Keratinocyte (primary cell): ENCODE data around the gene COL6A1. TPM values are rescaled to one million over a fixed set of nuclear protein-coding genes. Genes with fewer than 3 reads are reported as not detected.

ENCODE experiments used
- DNase-seq: peaks from one replicate; pipeline ENCODE4 v3.0.0-alpha.2; 2011; ENCODE audit warnings: low read depth, missing footprints, low spot score
- FAIRE-seq: peaks from 2 replicates; lab custom pipeline; 2011; peaks lifted over from hg19 to GRCh38; lab: Jason Lieb, UNC
- H2AFZ ChIP-seq: 2 replicates; pipeline ENCODE4 v1.6.0; 2012; ENCODE audit warnings: low read length, control low read depth, inconsistent platforms; ENCODE audit not compliant: control insufficient read depth
- H3K27ac ChIP-seq: 2 replicates; pipeline ENCODE4 v1.5.1; 2011; ENCODE audit warnings: low read length; ENCODE audit not compliant: control insufficient read depth, insufficient read depth
- H3K27me3 ChIP-seq: 3 replicates; pipeline ENCODE4 v1.6.0; 2011; ENCODE audit warnings: low read length; ENCODE audit not compliant: control insufficient read depth, insufficient read depth; ENCODE audit errors: extremely low read depth
- H3K36me3 ChIP-seq, 2 experiments: 2 replicates in 1 of 2; 3 replicates in 1 of 2; pipeline ENCODE4 v1.5.1; 2011; ENCODE audit warnings: low read length in 2 of 2, mild to moderate bottlenecking in 1 of 2; ENCODE audit not compliant: control insufficient read depth in 2 of 2, insufficient read depth in 2 of 2; ENCODE audit errors: extremely low read depth in 1 of 2
- H3K4me1 ChIP-seq: 3 replicates; pipeline ENCODE4 v1.5.1; 2011; ENCODE audit warnings: low read length; ENCODE audit not compliant: control insufficient read depth, insufficient read depth; ENCODE audit errors: extremely low read depth
- H3K4me2 ChIP-seq: 3 replicates; pipeline ENCODE4 v1.6.0; 2011; ENCODE audit warnings: low read depth, low read length; ENCODE audit not compliant: control insufficient read depth, insufficient read depth; ENCODE audit errors: extremely low read depth
- H3K4me3 ChIP-seq, 3 experiments: fragments of 200-600 bp in 1 of 3; sonication (generic) in 1 of 3; 2 replicates in 2 of 3; 3 replicates in 1 of 3; pipeline ENCODE4 v1.5.1; 2011 to 2016; ENCODE audit warnings: low read length in 3 of 3, mild to moderate bottlenecking in 3 of 3, control low read depth in 2 of 3, inconsistent platforms in 1 of 3, low read depth in 1 of 3, mixed read lengths in 1 of 3, mixed run types in 1 of 3, moderate library complexity in 1 of 3; ENCODE audit not compliant: control insufficient read depth in 2 of 3, insufficient read depth in 2 of 3; ENCODE audit errors: extremely low read depth in 1 of 3
- H3K79me2 ChIP-seq: 2 replicates; pipeline ENCODE4 v1.6.0; 2012; ENCODE audit warnings: low read length; ENCODE audit not compliant: control insufficient read depth, insufficient read depth
- H3K9ac ChIP-seq: 3 replicates; pipeline ENCODE4 v1.6.0; 2011; ENCODE audit warnings: low read length; ENCODE audit not compliant: control insufficient read depth, insufficient read depth; ENCODE audit errors: extremely low read depth
- H3K9me1 ChIP-seq: 3 replicates; pipeline ENCODE4 v1.6.0; 2011; ENCODE audit warnings: low read length; ENCODE audit not compliant: control insufficient read depth, insufficient read depth; ENCODE audit errors: extremely low read depth
- H3K9me3 ChIP-seq: 2 replicates; pipeline ENCODE4 v1.5.1; 2012; ENCODE audit warnings: low read depth, low read length; ENCODE audit not compliant: control insufficient read depth
- H4K20me1 ChIP-seq: 3 replicates; pipeline ENCODE4 v1.6.0; 2011; ENCODE audit warnings: low read length; ENCODE audit not compliant: control insufficient read depth, insufficient read depth; ENCODE audit errors: extremely low read depth
- EZH2 ChIP-seq: IDR thresholded peaks from one replicate; pipeline ENCODE4 v1.6.1; 2012; ENCODE audit warnings: inconsistent platforms, mild to moderate bottlenecking, low read length, moderate library complexity
- dilution Hi-C: fragments of 300-500 bp; cut with MboI; formaldehyde crosslinking; loops from one replicate; pipeline ENCODE4 v1.7.0; 2020; ENCODE audit warnings: low sequenced_read_pairs; ENCODE audit not compliant: extremely low pct_ligation_motif_present
- polyA plus RNA-seq, 5 experiments: library from polyadenylated mRNA; depleted of rRNA in 3 of 5; stranded (reverse) in 3 of 5; stranded (forward) in 1 of 5; unstranded in 1 of 5; fragments of >200 nt; gene quantifications; 1 replicate in 1 of 5; 2 replicates in 3 of 5; 3 replicates in 1 of 5; pipeline versions ENCODE4 v1.2.1 to v1.2.3, GENCODE V29; 2011 to 2012; ENCODE audit warnings: missing spikeins in 2 of 5, low read depth in 1 of 5, low replicate concordance in 1 of 5
- TF ChIP-seq, protein P1 (sequence below), 3 experiments: IDR thresholded peaks in 1 of 3; conservative IDR thresholded peaks in 1 of 3; optimal IDR thresholded peaks in 1 of 3; 2 replicates in 2 of 3; 3 replicates in 1 of 3; pipeline versions ENCODE3 to v1.5.1; 2011; ENCODE audit warnings: low read length in 3 of 3, mild to moderate bottlenecking in 3 of 3, moderate library complexity in 2 of 3, control low read depth in 1 of 3, inconsistent platforms in 1 of 3; ENCODE audit not compliant: insufficient read depth in 2 of 3; ENCODE audit errors: extremely low read depth in 1 of 3

COL6A1 gene
- polyA plus RNA-seq, 1 donor (not counting 4 experiments of a cell fraction or from before 2014, with no cell fraction given), result 2.5 TPM

DNA sequence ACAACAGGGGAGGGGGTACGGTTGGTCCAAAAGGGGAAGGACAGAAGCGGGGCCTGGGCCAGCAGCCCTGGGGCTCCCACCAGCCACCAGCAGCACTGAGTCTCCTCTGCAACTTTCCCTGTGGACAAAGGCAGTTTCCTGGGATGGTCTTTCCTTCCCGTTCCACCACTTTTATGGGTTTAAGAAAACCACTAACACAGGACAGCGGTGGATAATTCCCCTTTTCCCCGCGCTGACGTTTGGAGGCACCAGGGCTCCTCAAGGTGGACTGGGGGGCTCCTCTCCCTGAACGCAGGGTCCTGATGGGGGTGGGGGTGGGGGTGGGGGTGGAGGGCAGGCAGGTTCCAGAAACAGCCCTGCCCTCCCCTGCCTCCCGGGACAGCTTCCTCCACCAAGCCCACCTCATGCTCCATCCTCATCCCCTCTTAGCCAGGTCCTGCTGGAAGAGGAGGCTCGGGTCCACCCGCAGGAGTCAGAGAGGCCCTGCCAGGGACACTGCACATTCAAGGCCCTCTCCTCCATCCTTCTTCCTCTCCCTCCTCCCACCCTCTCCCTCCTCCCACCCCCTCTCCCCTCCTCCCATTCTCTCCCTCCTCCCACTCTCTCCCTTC, 4.8 kb upstream of the COL6A1 start:
- Histone ChIP-seq H3K9me1 (no peaks in the 10 kb centered on the region), H3K36me3 (no peaks in the 10 kb centered on the region), H3K4me2 (no peak overlapping the region), H3K4me3 (no peak overlapping the region), H3K27ac (no peak overlapping the region), H3K9ac (no peak overlapping the region), H3K79me2 (no peaks in the 10 kb centered on the region), H4K20me1 (no peaks in the 10 kb centered on the region), H3K27me3 (peaks cover 39% of the 10 kb centered on the region), H2AFZ (no peak overlapping the region), H3K9me3 (no peaks in the 10 kb centered on the region), H3K4me1 (peaks cover 27% of the 10 kb centered on the region)
- no peak for TF ChIP-seq EZH2
- TF ChIP-seq, protein P1, sequence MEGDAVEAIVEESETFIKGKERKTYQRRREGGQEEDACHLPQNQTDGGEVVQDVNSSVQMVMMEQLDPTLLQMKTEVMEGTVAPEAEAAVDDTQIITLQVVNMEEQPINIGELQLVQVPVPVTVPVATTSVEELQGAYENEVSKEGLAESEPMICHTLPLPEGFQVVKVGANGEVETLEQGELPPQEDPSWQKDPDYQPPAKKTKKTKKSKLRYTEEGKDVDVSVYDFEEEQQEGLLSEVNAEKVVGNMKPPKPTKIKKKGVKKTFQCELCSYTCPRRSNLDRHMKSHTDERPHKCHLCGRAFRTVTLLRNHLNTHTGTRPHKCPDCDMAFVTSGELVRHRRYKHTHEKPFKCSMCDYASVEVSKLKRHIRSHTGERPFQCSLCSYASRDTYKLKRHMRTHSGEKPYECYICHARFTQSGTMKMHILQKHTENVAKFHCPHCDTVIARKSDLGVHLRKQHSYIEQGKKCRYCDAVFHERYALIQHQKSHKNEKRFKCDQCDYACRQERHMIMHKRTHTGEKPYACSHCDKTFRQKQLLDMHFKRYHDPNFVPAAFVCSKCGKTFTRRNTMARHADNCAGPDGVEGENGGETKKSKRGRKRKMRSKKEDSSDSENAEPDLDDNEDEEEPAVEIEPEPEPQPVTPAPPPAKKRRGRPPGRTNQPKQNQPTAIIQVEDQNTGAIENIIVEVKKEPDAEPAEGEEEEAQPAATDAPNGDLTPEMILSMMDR (optimal IDR thresholded peaks at IDR 0.05 in 1 of 3, IDR thresholded peaks at IDR 0.05 in 1 of 3, conservative IDR thresholded peaks at IDR 0.05 in 1 of 3; ENCODE audit: extremely low read depth in 1 of 3, insufficient read depth in 2 of 3, low read length in 3 of 3), result no peak
- dilution Hi-C loops, result no loop called here
- FAIRE-seq (no peak), DNase-seq (no peak)

DNA sequence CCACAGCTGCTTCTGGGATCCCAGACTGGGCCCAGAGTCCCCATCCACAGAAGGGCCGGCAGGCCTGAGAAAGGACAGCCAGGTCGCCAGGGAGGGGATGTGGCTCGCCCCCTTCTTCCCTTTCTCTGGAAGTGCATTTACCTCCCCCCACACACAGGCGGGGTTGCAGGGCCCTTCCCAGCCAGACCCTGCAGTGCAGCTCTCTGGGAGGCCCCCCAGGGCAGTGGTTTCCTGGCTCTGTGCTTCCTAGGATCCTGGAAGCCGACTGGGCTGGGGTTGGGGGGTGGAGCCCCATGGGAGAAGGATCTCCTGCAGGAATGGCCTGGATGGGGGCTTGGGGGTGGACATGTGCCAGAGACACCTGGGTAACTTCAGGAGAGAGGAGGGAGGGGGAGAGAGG, 4.2 kb upstream of the COL6A1 start:
- Histone ChIP-seq H3K36me3 (no peaks in the 10 kb centered on the region), H3K4me3 (no peak overlapping the region), H3K27ac (no peak overlapping the region), H3K4me1 (peaks cover 27% of the 10 kb centered on the region), H3K4me2 (no peak overlapping the region), H2AFZ (no peak overlapping the region), H3K9me1 (no peaks in the 10 kb centered on the region), H4K20me1 (no peaks in the 10 kb centered on the region), H3K27me3 (peaks cover 40% of the 10 kb centered on the region), H3K9ac (no peak overlapping the region), H3K9me3 (no peaks in the 10 kb centered on the region), H3K79me2 (no peaks in the 10 kb centered on the region)
- DNase-seq (no peak), FAIRE-seq (no peak)
- TF ChIP-seq, protein P1 (optimal IDR thresholded peaks at IDR 0.05 in 1 of 3, IDR thresholded peaks at IDR 0.05 in 1 of 3, conservative IDR thresholded peaks at IDR 0.05 in 1 of 3; ENCODE audit: extremely low read depth in 1 of 3, insufficient read depth in 2 of 3, low read length in 3 of 3), result no peak
- TF ChIP-seq EZH2, result no peak
- dilution Hi-C loops, result no loop called here
